GM08714 (cell line): ENCODE results near the gene CCDC148.

Source experiments
- H3K4me3 ChIP-seq: fragments of 200-500 bp; sonication (Bioruptor generic); 2 replicates; pipeline ENCODE4 v1.5.1; 2014; ENCODE audit warnings: mild to moderate bottlenecking, low read length, inconsistent platforms
- ZNF274 ChIP-seq: IDR thresholded peaks from 2 replicates; pipeline ENCODE4 v1.6.1; 2012; ENCODE audit warnings: mild to moderate bottlenecking, low read depth, low read length

CCDC148 gene

DNA sequence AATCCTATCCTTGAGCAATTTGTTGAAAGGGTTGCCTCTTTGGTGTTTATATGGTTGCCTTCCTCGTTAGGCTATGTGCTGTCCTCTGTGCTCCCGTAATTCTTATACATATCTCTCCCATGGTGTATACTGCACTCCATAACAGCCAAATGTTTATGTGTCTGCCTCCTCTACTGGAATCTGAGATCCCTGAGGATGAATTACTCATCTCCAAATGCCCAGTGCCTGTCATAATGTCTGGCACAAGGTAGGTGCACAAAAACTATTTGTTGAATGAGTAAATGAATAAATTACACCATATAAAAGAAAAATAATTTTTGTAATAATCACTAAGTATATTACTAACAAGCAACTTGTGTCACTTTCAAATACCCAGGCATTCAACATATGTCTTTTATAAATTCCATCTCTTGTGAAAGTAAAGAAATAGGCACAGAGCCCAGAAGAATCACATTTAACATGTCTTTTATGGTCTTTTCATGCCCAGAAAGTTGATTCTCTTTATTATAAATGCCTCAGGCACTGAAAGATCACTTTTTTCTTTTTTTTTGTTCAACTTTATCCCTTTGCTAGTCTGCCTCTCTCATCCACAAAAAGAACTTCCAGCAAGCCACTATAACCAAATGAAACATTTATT, 164.9 kb downstream of the CCDC148 start:
- TF ChIP-seq ZNF274, result no peak
- H3K4me3 ChIP-seq, result no peak overlapping the region

DNA sequence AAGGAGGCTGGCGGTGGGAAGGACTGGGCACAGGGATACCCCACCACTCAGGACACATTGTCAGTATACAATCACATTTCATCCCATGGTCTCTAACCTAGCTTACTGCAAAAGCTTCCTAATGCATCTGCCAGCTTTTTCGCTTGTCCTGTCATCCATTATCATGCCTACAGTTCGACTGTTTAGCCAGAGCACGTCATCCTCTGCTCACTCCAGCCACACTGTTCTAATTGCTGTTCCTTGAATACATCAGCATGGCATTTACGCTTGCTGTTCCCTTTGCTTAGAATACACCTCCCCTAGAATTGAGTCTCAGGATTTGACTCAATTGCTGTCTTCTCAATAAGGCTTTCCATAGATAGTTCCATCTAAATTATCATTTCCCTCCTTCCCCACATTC, 166.3 kb downstream of the CCDC148 start:
- no peak for TF ChIP-seq ZNF274
- no peak overlapping the region for H3K4me3 ChIP-seq

DNA sequence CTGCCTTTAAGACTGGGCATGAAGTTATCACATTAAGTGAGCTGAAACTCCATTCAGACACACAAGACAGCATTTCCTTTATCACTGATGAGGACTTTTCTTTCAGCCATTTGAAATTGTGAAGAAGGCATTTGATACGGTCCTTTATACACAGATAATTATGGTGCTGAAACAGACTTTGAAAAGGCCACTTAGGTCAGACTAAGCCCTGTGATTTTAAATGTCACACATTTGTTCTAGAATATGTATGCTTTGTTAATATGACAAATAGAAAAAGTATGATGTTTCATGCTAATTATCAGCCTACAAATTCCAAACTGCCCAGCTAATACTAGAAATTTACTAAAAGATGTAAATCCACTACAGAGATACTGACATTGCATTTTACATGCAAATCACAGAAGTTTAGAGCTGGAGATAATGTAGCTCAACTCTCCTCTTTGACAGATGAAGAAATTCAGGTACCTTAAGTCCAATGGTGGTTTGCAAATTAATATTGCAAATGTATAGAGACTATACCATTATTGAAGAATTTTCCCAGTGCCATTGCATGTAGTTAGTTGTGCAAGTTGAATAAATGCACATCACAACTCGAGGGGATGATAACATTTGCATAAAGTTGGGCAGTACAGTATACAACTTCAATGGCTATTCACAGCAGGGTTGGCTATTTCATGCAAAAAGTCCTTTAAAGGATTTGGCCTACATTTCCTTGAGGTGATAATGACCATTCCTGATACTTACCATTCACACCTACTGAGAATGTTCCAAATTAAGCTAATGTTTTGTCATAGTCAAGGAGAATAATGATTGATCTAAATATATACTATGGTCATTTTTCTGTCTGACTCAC, 179.7 kb downstream of the CCDC148 start:
- no peak overlapping the region for H3K4me3 ChIP-seq
- TF ChIP-seq ZNF274, result no peak

DNA sequence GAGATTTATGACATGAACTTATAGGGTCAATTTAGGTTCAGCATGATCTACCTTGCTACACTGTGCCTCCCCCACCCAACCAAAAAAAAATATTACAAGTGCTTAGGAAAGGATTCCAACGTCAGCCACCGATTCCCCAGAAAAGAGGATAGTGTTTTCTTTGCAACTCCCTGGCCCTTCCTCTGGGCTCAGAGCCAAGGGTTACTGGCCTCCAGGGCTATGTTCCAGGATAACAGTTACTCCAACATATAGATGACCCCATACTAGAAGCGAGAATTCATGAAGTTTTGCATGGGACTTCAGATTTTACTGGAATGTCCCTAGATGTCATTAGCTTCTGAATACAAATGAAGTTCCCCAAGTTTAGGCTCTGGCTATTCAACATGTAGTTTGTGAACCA, 182.8 kb downstream of the CCDC148 start:
- no peak overlapping the region for H3K4me3 ChIP-seq
- no peak for TF ChIP-seq ZNF274

DNA sequence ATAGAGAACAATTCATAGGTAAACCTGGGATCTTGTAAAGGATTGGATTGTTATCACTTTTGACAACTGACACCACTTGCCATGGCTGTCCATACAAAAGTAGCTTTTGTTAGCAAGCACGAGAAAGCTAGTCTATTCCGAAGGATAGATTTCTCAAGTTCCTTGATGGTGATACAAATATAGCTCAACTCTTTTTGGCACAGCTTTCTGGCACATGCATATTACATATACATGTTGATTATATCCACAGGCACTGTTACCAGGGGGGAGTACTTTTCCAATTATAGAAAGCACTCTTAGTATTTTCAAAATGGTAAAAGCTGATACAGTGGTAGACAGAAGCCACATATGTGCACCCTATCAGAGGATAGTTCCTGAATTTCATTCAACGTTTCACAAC, 186.0 kb downstream of the CCDC148 start:
- H3K4me3 ChIP-seq, result no peak overlapping the region
- TF ChIP-seq ZNF274, result no peak

DNA sequence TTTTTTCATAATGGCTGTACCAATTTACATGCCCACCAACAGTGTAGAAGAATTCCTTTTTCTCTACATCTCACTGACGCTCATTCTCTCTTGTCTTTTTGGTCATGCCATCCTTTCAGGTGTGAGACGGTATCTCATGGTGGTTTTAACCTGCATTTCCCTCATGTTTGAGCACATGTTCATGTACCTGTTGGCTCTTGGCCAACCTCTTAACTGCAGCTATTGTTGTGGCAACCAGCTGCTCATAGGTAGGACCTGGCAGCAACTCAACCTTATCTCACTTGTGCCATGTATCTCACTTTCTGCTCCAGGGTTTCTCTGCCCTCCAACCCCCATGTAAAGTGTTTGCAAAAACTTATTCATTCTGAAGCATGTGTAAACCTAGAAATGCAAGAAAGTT, 187.4 kb downstream of the CCDC148 start:
- TF ChIP-seq ZNF274, result no peak
- H3K4me3 ChIP-seq, result no peak overlapping the region

DNA sequence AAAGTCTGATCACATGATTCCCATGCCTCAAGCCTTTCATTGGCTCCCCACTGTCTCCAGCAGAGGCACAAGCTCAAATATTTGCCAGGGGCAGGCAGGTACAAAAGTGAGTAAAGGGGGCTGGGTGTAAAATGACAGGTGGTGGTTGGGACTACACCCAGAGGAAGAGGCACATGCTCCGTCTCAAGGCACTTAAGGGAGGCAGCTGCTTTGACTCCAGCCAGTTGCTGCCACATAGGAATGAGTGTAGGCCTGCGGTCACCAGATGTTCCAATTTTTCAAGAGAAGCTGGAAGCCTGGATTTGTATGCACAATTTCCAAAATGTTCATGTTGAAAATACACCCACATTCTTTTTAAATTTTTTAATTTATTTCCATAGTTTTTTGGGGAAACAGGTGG, 190.4 kb downstream of the CCDC148 start:
- H3K4me3 ChIP-seq, result no peak overlapping the region
- TF ChIP-seq ZNF274, result no peak

DNA sequence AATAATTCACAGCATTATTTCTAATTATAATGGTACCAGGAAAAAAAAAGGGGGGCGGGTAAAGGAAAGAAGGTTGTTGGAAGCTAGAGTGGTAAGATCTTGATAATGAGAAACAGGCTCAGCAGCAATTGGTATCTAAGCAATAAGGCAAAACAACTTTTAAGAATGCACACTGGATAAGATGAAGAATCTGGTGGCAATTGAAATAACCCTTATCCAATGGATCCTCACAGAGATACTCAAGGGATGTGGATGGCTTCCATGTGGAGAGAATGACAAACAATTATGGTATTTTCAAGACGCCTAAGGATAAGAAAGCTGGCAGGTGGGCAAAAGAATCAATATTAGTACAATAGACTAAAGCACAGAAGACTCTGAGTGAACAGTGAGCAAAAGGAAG, 201.3 kb downstream of the CCDC148 start:
- H3K4me3 ChIP-seq, result no peak overlapping the region
- TF ChIP-seq ZNF274, result no peak

DNA sequence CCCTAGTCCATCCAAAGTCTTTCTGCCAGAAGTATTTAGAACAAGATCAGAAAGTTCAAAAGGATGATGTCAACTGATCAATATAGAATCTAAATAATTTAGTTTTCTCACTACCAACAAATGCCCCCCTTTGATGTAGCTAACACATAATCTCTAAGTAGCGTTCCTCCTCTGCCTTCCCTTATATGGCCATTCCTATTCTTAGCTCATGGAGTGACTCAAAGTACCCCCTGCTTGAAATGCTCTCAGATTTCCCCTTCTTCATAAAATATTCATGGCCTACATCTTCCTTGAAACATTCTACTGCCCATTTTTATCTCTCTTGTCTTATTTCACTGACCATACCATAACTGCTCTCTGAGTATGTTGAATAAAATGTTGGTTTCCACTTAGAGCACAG, 203.4 kb downstream of the CCDC148 start:
- no peak for TF ChIP-seq ZNF274
- no peak overlapping the region for H3K4me3 ChIP-seq

DNA sequence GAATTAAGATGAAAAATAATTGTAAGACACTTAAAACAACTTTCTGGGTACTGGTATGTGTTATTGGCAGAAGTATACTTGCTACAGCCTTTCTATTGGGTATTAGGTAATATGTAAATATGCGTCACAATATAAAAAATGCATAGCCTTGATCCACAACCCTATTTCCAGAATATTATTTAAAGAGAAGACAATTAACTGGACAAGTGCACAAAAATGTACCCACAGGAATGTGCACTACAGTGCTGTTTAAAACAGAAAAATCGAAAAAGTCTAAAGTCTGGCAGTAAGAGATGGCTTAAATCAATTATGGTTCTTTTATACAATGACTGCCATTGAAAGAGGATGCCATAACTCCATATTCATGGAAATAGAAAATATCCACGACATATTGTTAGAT, 205.2 kb downstream of the CCDC148 start:
- TF ChIP-seq ZNF274, result no peak
- no peak overlapping the region for H3K4me3 ChIP-seq

DNA sequence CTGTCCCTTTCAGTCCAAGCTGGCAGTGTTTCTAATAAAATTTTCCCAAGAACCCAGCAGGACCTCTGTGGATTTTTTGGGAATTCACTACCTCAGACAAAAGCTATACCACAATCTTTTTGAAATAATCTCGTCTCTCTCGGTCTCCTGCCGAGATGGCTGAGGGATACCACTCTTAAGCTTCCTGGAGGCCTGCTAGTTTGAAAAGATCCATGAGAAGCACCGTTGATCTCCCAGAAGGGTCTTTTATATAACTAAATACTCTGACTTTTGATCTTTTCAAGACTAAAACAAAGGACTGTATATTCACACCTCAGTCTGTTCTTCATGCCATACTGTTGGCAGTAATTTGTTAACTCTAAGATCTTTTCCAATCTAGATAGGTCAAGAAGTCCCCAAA, 213.2 kb downstream of the CCDC148 start:
- no peak for TF ChIP-seq ZNF274
- H3K4me3 ChIP-seq, result no peak overlapping the region

DNA sequence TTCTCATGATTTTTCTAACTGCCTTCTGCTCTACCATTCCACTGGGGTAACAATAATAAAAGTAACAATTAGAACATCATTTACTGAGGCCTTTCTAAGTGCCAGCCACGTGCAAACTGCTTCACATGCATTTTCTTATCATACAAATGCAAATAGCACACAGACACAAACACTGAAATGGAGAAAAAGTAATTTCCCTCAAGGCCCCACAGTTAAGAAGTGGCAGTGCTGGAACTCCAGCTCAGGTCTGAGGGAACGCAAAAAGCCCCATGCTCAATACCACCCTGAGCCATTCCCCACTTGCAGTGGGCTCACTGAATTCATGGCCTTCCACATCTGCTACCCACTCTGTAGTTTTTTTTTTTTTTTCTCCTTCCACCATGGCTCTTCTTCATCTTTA, 214.3 kb downstream of the CCDC148 start:
- TF ChIP-seq ZNF274, result no peak
- H3K4me3 ChIP-seq, result no peak overlapping the region

DNA sequence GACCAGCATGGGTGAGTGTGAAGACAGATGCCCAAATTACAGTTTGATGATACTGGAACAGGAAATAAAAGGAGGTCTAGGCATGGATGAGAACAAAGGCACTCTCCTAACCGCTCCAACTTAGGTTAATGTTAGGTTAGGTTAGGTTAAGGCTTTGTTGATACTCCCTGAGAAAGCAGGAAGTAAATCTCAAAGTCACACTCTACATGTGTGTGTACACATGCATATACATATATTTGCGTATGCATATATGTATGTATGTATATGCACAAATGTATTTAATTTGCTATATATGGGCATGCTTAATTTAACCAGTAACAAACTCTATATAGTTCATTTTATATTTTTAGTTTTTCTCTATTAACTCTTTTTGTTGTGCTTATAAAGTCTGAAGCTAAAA, 215.6 kb downstream of the CCDC148 start:
- no peak overlapping the region for H3K4me3 ChIP-seq
- TF ChIP-seq ZNF274, result no peak

DNA sequence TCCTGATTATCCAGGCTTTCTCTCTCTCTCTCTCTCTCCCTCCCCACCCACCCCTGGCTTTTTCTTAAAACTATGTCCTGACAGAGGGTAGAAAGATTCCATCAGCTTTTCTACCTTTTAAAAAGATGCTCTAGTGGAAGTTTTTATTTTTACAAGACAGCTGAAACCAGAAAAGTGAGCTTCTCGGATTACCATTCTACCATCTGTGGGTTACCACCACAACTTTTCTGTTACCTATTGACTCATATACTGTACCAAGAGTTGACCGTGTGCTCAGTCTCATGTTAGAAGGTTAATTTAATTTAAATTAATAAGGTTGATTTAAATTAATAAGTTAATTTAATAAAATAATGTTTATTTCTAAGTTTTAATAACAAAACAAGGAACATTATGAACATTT, 217.3 kb downstream of the CCDC148 start:
- TF ChIP-seq ZNF274, result no peak
- H3K4me3 ChIP-seq, result no peak overlapping the region

DNA sequence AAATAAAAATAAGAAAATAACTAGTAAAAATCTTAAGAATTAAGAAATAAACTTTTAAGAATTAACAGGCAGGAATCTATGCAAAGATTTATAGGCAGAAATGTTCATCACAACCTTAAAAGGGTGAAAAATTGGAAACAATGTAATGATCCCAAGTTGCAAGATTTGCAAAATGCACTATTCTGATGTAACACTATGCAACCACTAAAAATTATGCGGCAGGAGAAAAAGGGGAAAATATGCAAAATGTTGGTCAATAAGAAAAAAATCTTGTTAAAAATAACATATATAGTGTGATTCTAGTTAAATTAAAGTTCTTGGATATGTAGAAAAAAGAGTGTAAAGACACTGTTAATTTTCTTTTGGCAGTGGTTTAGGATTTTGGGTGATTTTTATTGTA, 222.1 kb downstream of the CCDC148 start:
- no peak for TF ChIP-seq ZNF274
- H3K4me3 ChIP-seq, result no peak overlapping the region
